ENCODE data around the gene GGT6. TPM values are rescaled to one million over a fixed set of nuclear protein-coding genes. Genes with fewer than 3 reads are reported as not detected.

Gene GGT6
- polyA plus RNA-seq, 1 experiment, result not detected

GRCh38 chr17:4549781-4550533 lies 10.4 kb downstream of the GGT6 start:
- ChIA-PET CTCF (interaction anchor here (1.2 to 1.7 kb wide), 3 partner anchors 13 to 129 kb away, joined by 3 to 4 read pairs (median 4); no protein-coding TSS in a partner anchor), POLR2A (interaction anchor here (0.7 kb wide), 1 partner anchor 285 kb away, joined by 5 read pairs; no protein-coding TSS in a partner anchor)
- no peaks in the 10 kb centered on the region for H3K27me3 ChIP-seq (ENCODE audit: control insufficient read depth, insufficient read depth, low read length)
- peaks cover 48% of the 10 kb centered on the region for H3K36me3 ChIP-seq (ENCODE audit: control insufficient read depth, insufficient read depth, low read length)
- no peak overlapping the region for H3K4me3 ChIP-seq (ENCODE audit: low read depth, low read length)
- TF ChIP-seq CTCF (IDR thresholded peaks at IDR 0.05; ENCODE audit: insufficient read depth, low read depth, low read length), result no peak
- no peak for DNase-seq (ENCODE audit: low read depth)

- DNase-seq (ENCODE audit: low read depth), result no peak
- no peak for TF ChIP-seq CTCF (IDR thresholded peaks at IDR 0.05; ENCODE audit: insufficient read depth, low read depth, low read length)
- POLR2A ChIA-PET, result no interaction called here
- no peaks in the 10 kb centered on the region for H3K27me3 ChIP-seq (ENCODE audit: control insufficient read depth, insufficient read depth, low read length)
- H3K4me3 ChIP-seq (ENCODE audit: low read depth, low read length), result no peak overlapping the region
- peaks cover 50% of the 10 kb centered on the region for H3K36me3 ChIP-seq (ENCODE audit: control insufficient read depth, insufficient read depth, low read length)
- CTCF ChIA-PET, result interaction anchor here (1.4 to 1.7 kb wide), 2 partner anchors 18 to 128 kb away, joined by 4 read pairs; no protein-coding TSS in a partner anchor
These were observed 11.5 kb downstream of the GGT6 start for GRCh38 chr17:4548721-4549531.

GRCh38 chr17:4548061-4548461 lies 12.3 kb downstream of the GGT6 start:
- TF ChIP-seq CTCF (IDR thresholded peaks at IDR 0.05; ENCODE audit: insufficient read depth, low read depth, low read length), result no peak
- H3K27me3 ChIP-seq (ENCODE audit: control insufficient read depth, insufficient read depth, low read length), result no peaks in the 10 kb centered on the region
- H3K4me3 ChIP-seq (ENCODE audit: low read depth, low read length), result no peak overlapping the region
- H3K36me3 ChIP-seq (ENCODE audit: control insufficient read depth, insufficient read depth, low read length), result peaks cover 51% of the 10 kb centered on the region
- DNase-seq (ENCODE audit: low read depth), result no peak
- POLR2A ChIA-PET, result no interaction called here
- CTCF ChIA-PET, result no interaction called here

GRCh38 chr17:4547118-4547906 lies 13.1 kb downstream of the GGT6 start:
- no peak for TF ChIP-seq CTCF (IDR thresholded peaks at IDR 0.05; ENCODE audit: insufficient read depth, low read depth, low read length)
- no peak for DNase-seq (ENCODE audit: low read depth)
- CTCF ChIA-PET, result no interaction called here
- H3K27me3 ChIP-seq (ENCODE audit: control insufficient read depth, insufficient read depth, low read length), result no peaks in the 10 kb centered on the region
- POLR2A ChIA-PET, result no interaction called here
- H3K36me3 ChIP-seq (ENCODE audit: control insufficient read depth, insufficient read depth, low read length), result peaks cover 56% of the 10 kb centered on the region
- no peak overlapping the region for H3K4me3 ChIP-seq (ENCODE audit: low read depth, low read length)
